Measurements from ENCODE around the gene CREM. TPM values are rescaled to one million over a fixed set of nuclear protein-coding genes. Genes with fewer than 3 reads are reported as not detected.

Gene CREM
- total RNA-seq, 1 experiment from 2014 or later: 20.0 TPM

DNA sequence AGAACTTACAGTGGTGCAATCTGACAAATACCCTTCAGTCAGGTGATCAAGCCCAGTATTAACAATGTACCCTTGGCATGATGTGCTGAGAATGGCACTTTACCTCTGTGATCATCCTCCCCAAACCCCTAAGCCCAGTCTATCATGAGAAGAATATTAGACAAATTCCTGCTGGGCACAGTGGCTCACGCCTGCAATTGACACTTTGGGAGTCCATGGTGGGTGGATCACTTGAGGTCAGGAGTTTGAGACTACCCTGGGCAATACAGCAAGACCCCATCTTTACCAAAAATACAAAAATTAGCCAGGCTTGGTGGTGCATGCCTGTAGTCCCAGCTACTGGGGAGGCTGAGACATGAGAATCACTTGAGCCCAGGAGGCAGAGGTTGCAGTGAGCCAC is 29.1 kb upstream of the CREM start:
- no peak overlapping the region for H3K4ac ChIP-seq (ENCODE audit: low read depth, low read length)
- H3K18ac ChIP-seq (ENCODE audit: insufficient read length, low read depth, low read length): no peak overlapping the region
- no peaks in the 10 kb centered on the region for H3K79me1 ChIP-seq (ENCODE audit: insufficient read depth, low read depth, low read length, poor library complexity, severe bottlenecking)
- H3K36me3 Mint-ChIP-seq (ENCODE audit: insufficient read depth in 1 of 3, low read depth in 3 of 3): peaks cover 3 to 6% (median 5%) of the 10 kb centered on the region in 3 experiments; a peak in 5 of 7 replicates
- H4K5ac ChIP-seq (ENCODE audit: insufficient read length, low read depth, low read length): no peak overlapping the region
- H3K56ac ChIP-seq (ENCODE audit: insufficient read length, low read depth, low read length): no peak overlapping the region
- no peak overlapping the region for H3K4me3 Mint-ChIP-seq
- no peak for DNase-seq
- no peak overlapping the region for H3T11ph ChIP-seq (ENCODE audit: low read length)
- H3K4me1 ChIP-seq (ENCODE audit: insufficient read depth, low read length): no peaks in the 10 kb centered on the region
- H3K9me3 Mint-ChIP-seq: peaks cover 7% of the 10 kb centered on the region in 2 experiments
- WGBS (ENCODE audit: extremely low coverage, insufficient read length, low lambda C conversion rate): no CpG with 5 or more reads among the region's 1 CpG
- H3K9me3 ChIP-seq (ENCODE audit: control insufficient read depth, low read depth, low read length): peaks cover 6% of the 10 kb centered on the region
- no peak overlapping the region for H2BK15ac ChIP-seq (ENCODE audit: low read depth, low read length)
- H2BK120ac ChIP-seq (ENCODE audit: low read depth, low read length, poor library complexity, severe bottlenecking): no peak overlapping the region
- no peak overlapping the region for H3K23ac ChIP-seq (ENCODE audit: insufficient read length, low read depth, low read length)
- no peak overlapping the region for H2AFZ ChIP-seq (ENCODE audit: low read length)
- H3K79me2 ChIP-seq (ENCODE audit: insufficient read depth, low read length): no peaks in the 10 kb centered on the region
- no peak overlapping the region for H3K14ac ChIP-seq (ENCODE audit: insufficient read depth, low read length)
- H4K20me1 ChIP-seq (ENCODE audit: control insufficient read depth, insufficient read depth, insufficient read length): no peaks in the 10 kb centered on the region
- H3K4me1 Mint-ChIP-seq: no peaks in the 10 kb centered on the region
- peaks cover 7% of the 10 kb centered on the region for H3K27me3 Mint-ChIP-seq (ENCODE audit: low read depth)
- no peak overlapping the region for H4K8ac ChIP-seq (replicated peaks; ENCODE audit: insufficient read length, low read depth, low read length)
- H3K27ac Mint-ChIP-seq: no peak overlapping the region
- no peak overlapping the region for H2BK20ac ChIP-seq (ENCODE audit: low read depth, low read length, poor library complexity, severe bottlenecking)
- H3K23me2 ChIP-seq (ENCODE audit: insufficient read length, low read depth, low read length, poor library complexity, severe bottlenecking): no peaks in the 10 kb centered on the region
- H2BK12ac ChIP-seq (ENCODE audit: insufficient read length, low read depth, low read length): no peak overlapping the region
- H3K4me2 ChIP-seq (ENCODE audit: insufficient read depth, insufficient read length, low read length): no peak overlapping the region
- no peaks in the 10 kb centered on the region for H3K27me3 ChIP-seq (ENCODE audit: insufficient read depth, low read length)
- H3K27ac ChIP-seq (ENCODE audit: insufficient read length, low read depth, low read length): no peak overlapping the region
- H2AK5ac ChIP-seq (ENCODE audit: insufficient read length, low read length): no peak overlapping the region
- TF ChIP-seq, protein P1, sequence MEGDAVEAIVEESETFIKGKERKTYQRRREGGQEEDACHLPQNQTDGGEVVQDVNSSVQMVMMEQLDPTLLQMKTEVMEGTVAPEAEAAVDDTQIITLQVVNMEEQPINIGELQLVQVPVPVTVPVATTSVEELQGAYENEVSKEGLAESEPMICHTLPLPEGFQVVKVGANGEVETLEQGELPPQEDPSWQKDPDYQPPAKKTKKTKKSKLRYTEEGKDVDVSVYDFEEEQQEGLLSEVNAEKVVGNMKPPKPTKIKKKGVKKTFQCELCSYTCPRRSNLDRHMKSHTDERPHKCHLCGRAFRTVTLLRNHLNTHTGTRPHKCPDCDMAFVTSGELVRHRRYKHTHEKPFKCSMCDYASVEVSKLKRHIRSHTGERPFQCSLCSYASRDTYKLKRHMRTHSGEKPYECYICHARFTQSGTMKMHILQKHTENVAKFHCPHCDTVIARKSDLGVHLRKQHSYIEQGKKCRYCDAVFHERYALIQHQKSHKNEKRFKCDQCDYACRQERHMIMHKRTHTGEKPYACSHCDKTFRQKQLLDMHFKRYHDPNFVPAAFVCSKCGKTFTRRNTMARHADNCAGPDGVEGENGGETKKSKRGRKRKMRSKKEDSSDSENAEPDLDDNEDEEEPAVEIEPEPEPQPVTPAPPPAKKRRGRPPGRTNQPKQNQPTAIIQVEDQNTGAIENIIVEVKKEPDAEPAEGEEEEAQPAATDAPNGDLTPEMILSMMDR (conservative IDR thresholded peaks at IDR 0.05): no peak
- H3K9ac ChIP-seq (ENCODE audit: extremely low read depth, insufficient read length, low read length): no peak overlapping the region
- H4K91ac ChIP-seq (ENCODE audit: insufficient read length, low read depth, low read length): no peak overlapping the region
- H2BK5ac ChIP-seq (ENCODE audit: insufficient read length, low read length): no peak overlapping the region
